Measurements from ENCODE around the gene CDK2AP2. TPM values are rescaled to one million over a fixed set of nuclear protein-coding genes. Genes with fewer than 3 reads are reported as not detected.

Gene CDK2AP2
- total and polyA plus RNA-seq, 7 donors: 13.3 to 126 (median 32.9) TPM

DNA sequence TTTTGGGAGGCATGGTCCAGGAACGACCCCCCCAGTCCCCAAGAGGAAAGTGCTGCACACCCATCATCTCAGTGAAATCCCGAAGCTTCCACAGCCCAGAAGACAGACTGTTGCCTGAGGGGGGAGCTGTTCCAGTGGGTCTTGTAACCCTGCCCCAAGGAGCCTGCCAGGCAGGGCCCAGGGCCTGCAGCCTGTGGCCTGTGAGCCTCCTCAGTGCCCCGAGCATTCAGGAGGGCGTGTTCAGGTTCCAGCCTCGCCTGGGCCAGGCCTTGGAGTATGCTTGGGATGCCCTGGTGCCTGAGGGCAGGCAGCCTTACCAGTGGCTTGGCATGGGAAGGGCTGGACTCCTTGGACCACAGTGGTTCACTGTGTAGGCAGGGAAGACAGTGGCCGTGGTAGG, 33.2 kb upstream of the CDK2AP2 start:
- 63 to 88% methylated on average over 6 of the region's 6 CpGs for WGBS, 2 donors
- no peaks in the 10 kb centered on the region for H3K9me3 ChIP-seq

GRCh38 chr11:67539550-67539949, 31.6 kb upstream of the CDK2AP2 start:
- intact Hi-C loops (cut with DNase I): no loop called here
- Histone ChIP-seq H3K4me1 (no peaks in the 10 kb centered on the region), H3K27me3 (no peaks in the 10 kb centered on the region), H3K27ac (no peak overlapping the region), H3K4me3 (no peak overlapping the region), H3K36me3 (no peaks in the 10 kb centered on the region), H3K9me3 (no peaks in the 10 kb centered on the region)
- 54 to 80% methylated on average over 4 of the region's 4 CpGs for whole genome bisulfite sequencing, 2 donors
- DNase-seq: peak; percentile 4
- TF ChIP-seq POLR2A (IDR thresholded peaks at IDR 0.05): no peak
- TF ChIP-seq EP300 (IDR thresholded peaks at IDR 0.05): no peak
- TF ChIP-seq POLR2AphosphoS5 (IDR thresholded peaks at IDR 0.05): no peak
- no peak for TF ChIP-seq CTCF (IDR thresholded peaks at IDR 0.05)

More for the DNA sequence above, 33.2 kb upstream of the CDK2AP2 start:
- TF ChIP-seq EP300 (IDR thresholded peaks at IDR 0.05): no peak
- intact Hi-C loops (cut with DNase I): no loop called here
- DNase-seq: no peak
- H3K27ac ChIP-seq: no peak overlapping the region
- no peaks in the 10 kb centered on the region for H3K4me1 ChIP-seq
- H3K27me3 ChIP-seq: no peaks in the 10 kb centered on the region
- H3K4me3 ChIP-seq: no peak overlapping the region
- H3K36me3 ChIP-seq: no peaks in the 10 kb centered on the region

GRCh38 chr11:67538823-67539505, 31.0 kb upstream of the CDK2AP2 start:
- no peaks in the 10 kb centered on the region for H3K27me3 ChIP-seq
- no peaks in the 10 kb centered on the region for H3K9me3 ChIP-seq
- 84 to 92% methylated on average over 10 of the region's 10 CpGs for WGBS, 2 donors
- H3K4me1 ChIP-seq: no peaks in the 10 kb centered on the region
- H3K27ac ChIP-seq: no peak overlapping the region
- intact Hi-C loops (cut with DNase I): no loop called here
- DNase-seq: peak; percentile 40
- H3K36me3 ChIP-seq: no peaks in the 10 kb centered on the region
- TF ChIP-seq POLR2A (IDR thresholded peaks at IDR 0.05) (no peak), POLR2AphosphoS5 (IDR thresholded peaks at IDR 0.05) (no peak)
- no peak overlapping the region for H3K4me3 ChIP-seq

GRCh38 chr11:67538306-67538705, 30.3 kb upstream of the CDK2AP2 start:
- Histone ChIP-seq H3K27ac (no peak overlapping the region), H3K27me3 (no peaks in the 10 kb centered on the region), H3K36me3 (no peaks in the 10 kb centered on the region), H3K9me3 (peaks cover 0 to under 1% (median 0%) of the 10 kb centered on the region in 4 donors), H3K4me3 (no peak overlapping the region), H3K4me1 (no peaks in the 10 kb centered on the region)
- intact Hi-C loops (cut with DNase I): no loop called here
- TF ChIP-seq POLR2AphosphoS5 (IDR thresholded peaks at IDR 0.05) (no peak), EP300 (IDR thresholded peaks at IDR 0.05) (no peak), POLR2A (IDR thresholded peaks at IDR 0.05) (no peak), CTCF (IDR thresholded peaks at IDR 0.05) (no peak)
- WGBS, 2 donors: 81% methylated on average over 6 of the region's 6 CpGs
- peak; percentile 15 for DNase-seq

- no peak for TF ChIP-seq CTCF (IDR thresholded peaks at IDR 0.05)
- TF ChIP-seq EP300 (IDR thresholded peaks at IDR 0.05): no peak
- no peak for TF ChIP-seq POLR2A (IDR thresholded peaks at IDR 0.05)
- TF ChIP-seq POLR2AphosphoS5 (IDR thresholded peaks at IDR 0.05): no peak
- Histone ChIP-seq H3K27ac (no peak overlapping the region), H3K4me3 (no peak overlapping the region), H3K36me3 (no peaks in the 10 kb centered on the region), H3K27me3 (no peaks in the 10 kb centered on the region), H3K9me3 (peaks cover 0 to 5% (median 0%) of the 10 kb centered on the region in 4 donors), H3K4me1 (no peaks in the 10 kb centered on the region)
- intact Hi-C loops (cut with DNase I): no loop called here
- DNase-seq: no peak
- WGBS, 2 donors: 11 to 62% methylated on average over 1 of the region's 1 CpG
Observed at GRCh38 chr11:67535561-67535960, 27.6 kb upstream of the CDK2AP2 start.
